ENCODE measurements around the gene MACROD2. TPM values are rescaled to one million over a fixed set of nuclear protein-coding genes. Genes with fewer than 3 reads are reported as not detected.
"Not testable (repeated sequence)": the region's sequence is repeated elsewhere in the genome, so short reads cannot be mapped to it uniquely, and the experiment has no call there.

The MACROD2 gene
- total and polyA plus RNA-seq, 9 donors = 3.7 to 25.5 (median 7.8) TPM

- Histone ChIP-seq H3K9me3 (no peaks in the 10 kb centered on the region), H3K4me1 (ENCODE audit: insufficient read depth) (no peaks in the 10 kb centered on the region), H3K4me3 (no peak overlapping the region), H3K27me3 (no peaks in the 10 kb centered on the region), H3K27ac (no peak overlapping the region), H3K36me3 (no peaks in the 10 kb centered on the region)
- intact Hi-C loops (cut with DNase I) = no loop called here
- WGBS, 3 donors = 54 to 81% (median 70%) methylated on average over 3 of the region's 3 CpGs
- no peak for TF ChIP-seq POLR2A (IDR thresholded peaks at IDR 0.05)
- DNase-seq = no peak
Observed at GRCh38 chr20:15806105-15806504, 1810.8 kb downstream of the MACROD2 start.

- H3K27ac ChIP-seq = no peak overlapping the region
- no peaks in the 10 kb centered on the region for H3K9me3 ChIP-seq
- H3K4me3 ChIP-seq = no peak overlapping the region
- no peaks in the 10 kb centered on the region for H3K27me3 ChIP-seq
- WGBS, 3 donors = 89 to 92% (median 91%) methylated on average over 5 of the region's 5 CpGs
- TF ChIP-seq CTCF (IDR thresholded peaks at IDR 0.05) = no peak
- DNase-seq = no peak
- intact Hi-C loops (cut with DNase I) = no loop called here
- no peaks in the 10 kb centered on the region for H3K4me1 ChIP-seq (ENCODE audit: insufficient read depth)
- H3K36me3 ChIP-seq = no peaks in the 10 kb centered on the region
Observed at GRCh38 chr20:15807271-15807670, 1812.0 kb downstream of the MACROD2 start.

GRCh38 chr20:15807771-15808170 is 1812.5 kb downstream of the MACROD2 start:
- WGBS, 3 donors = 95 to 98% (median 96%) methylated on average over 8 of the region's 8 CpGs

GRCh38 chr20:15811951-15812350 is 1816.6 kb downstream of the MACROD2 start:
- TF ChIP-seq EP300 (IDR thresholded peaks at IDR 0.05) (no peak), CTCF (IDR thresholded peaks at IDR 0.05) (no peak), POLR2A (IDR thresholded peaks at IDR 0.05) (no peak)
- H3K4me3 ChIP-seq = no peak overlapping the region
- intact Hi-C loops (cut with DNase I) = no loop called here
- no peaks in the 10 kb centered on the region for H3K36me3 ChIP-seq
- 76 to 86% (median 76%) methylated on average over 2 of the region's 2 CpGs for WGBS, 3 donors
- H3K9me3 ChIP-seq = no peaks in the 10 kb centered on the region
- no peak overlapping the region for H3K27ac ChIP-seq
- no peak for DNase-seq
- H3K4me1 ChIP-seq (ENCODE audit: insufficient read depth) = no peaks in the 10 kb centered on the region
- no peaks in the 10 kb centered on the region for H3K27me3 ChIP-seq

More at GRCh38 chr20:15807771-15808170, 1812.5 kb downstream of the MACROD2 start:
- H3K36me3 ChIP-seq; H3K9me3 ChIP-seq; H3K27ac ChIP-seq; H3K4me3 ChIP-seq; H3K27me3 ChIP-seq; DNase-seq; H3K4me1 ChIP-seq (ENCODE audit: insufficient read depth); intact Hi-C loops (cut with DNase I): not testable (repeated sequence)

- 49 to 62% (median 57%) methylated on average over 1 of the region's 1 CpG for WGBS, 3 donors
- no peak for TF ChIP-seq EP300 (IDR thresholded peaks at IDR 0.05)
- no peak for TF ChIP-seq CTCF (IDR thresholded peaks at IDR 0.05)
- no peak for TF ChIP-seq POLR2A (IDR thresholded peaks at IDR 0.05)
- intact Hi-C loops (cut with DNase I) = no loop called here
- no peak for DNase-seq
- H3K4me1 ChIP-seq (ENCODE audit: insufficient read depth) = no peaks in the 10 kb centered on the region
- H3K9me3 ChIP-seq = no peaks in the 10 kb centered on the region
- no peak overlapping the region for H3K27ac ChIP-seq
- H3K27me3 ChIP-seq = no peaks in the 10 kb centered on the region
- no peaks in the 10 kb centered on the region for H3K36me3 ChIP-seq
- H3K4me3 ChIP-seq = no peak overlapping the region
Observed at GRCh38 chr20:15812696-15813095, 1817.4 kb downstream of the MACROD2 start.

GRCh38 chr20:15814360-15814759 is 1819.0 kb downstream of the MACROD2 start:
- no peaks in the 10 kb centered on the region for H3K36me3 ChIP-seq
- H3K27me3 ChIP-seq = no peaks in the 10 kb centered on the region
- no peak overlapping the region for H3K27ac ChIP-seq
- no peaks in the 10 kb centered on the region for H3K4me1 ChIP-seq (ENCODE audit: insufficient read depth)
- no peaks in the 10 kb centered on the region for H3K9me3 ChIP-seq
- no peak for DNase-seq
- intact Hi-C loops (cut with DNase I) = no loop called here
- TF ChIP-seq POLR2A (IDR thresholded peaks at IDR 0.05) (no peak), EP300 (IDR thresholded peaks at IDR 0.05) (no peak), CTCF (IDR thresholded peaks at IDR 0.05) (no peak)
- no peak overlapping the region for H3K4me3 ChIP-seq

All from ovary (tissue), 9 donors.